ENCODE measurements around the gene PDE6A. TPM values are rescaled to one million over a fixed set of nuclear protein-coding genes. Genes with fewer than 3 reads are reported as not detected.

PDE6A gene
- total and polyA plus RNA-seq, 2 of the 8 experiments (the other 6 are each of a cell fraction or from before 2014, with no cell fraction given), result not detected

DNA sequence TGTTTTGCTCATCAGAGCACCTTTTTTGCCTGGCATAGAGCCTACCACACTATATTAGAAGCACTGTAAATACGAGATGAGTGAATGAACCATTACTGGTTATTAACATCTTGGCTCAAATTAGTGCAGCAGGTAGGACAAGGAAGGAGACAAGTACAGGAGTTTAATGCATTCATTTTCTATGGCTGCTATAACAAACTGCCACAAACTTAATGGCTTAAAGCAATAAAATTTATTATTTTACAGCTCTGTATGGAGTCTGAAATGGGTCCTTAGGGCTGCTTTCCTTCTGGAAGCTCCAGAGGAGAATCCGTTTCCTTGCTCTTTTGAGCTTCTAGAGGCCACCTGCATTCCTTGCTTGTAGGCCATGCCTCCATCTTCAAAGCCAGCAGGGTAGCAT lies 59.1 kb downstream of the PDE6A start:
- no peak overlapping the region for H2BK12ac ChIP-seq (ENCODE audit: low read depth, low read length)
- H4K91ac ChIP-seq (replicated peaks; ENCODE audit: insufficient read length, low read length), result no peak overlapping the region
- no peaks in the 10 kb centered on the region for H3K9me3 ChIP-seq (ENCODE audit: insufficient read depth in 2 of 2, low read depth in 1 of 2, low read length in 1 of 2)
- H3K23ac ChIP-seq (ENCODE audit: insufficient read length), result no peak overlapping the region
- no peak overlapping the region for H2BK15ac ChIP-seq (ENCODE audit: low read length)
- H3K4me1 ChIP-seq (replicated peaks in 1 of 4; ENCODE audit: control insufficient read depth in 3 of 4, insufficient read depth in 4 of 4, low read length in 3 of 4), result no peaks in the 10 kb centered on the region
- no peak overlapping the region for H3K27ac ChIP-seq (ENCODE audit: low read depth, low read length)
- 83% methylated on average over 2 of the region's 2 CpGs; no CpG with 5 or more reads in 1 of the 2 experiments for WGBS, 2 experiments (ENCODE audit: extremely low coverage in 1 of 2, insufficient coverage in 1 of 2, insufficient read length in 1 of 2, insufficient replicate concordance in 2 of 2, low coverage in 1 of 2, low lambda C conversion rate in 2 of 2, missing lambda C conversion rate in 1 of 2)
- FAIRE-seq (no peak), DNase-seq (ENCODE audit: low read depth in 1 of 2, low spot score in 2 of 2) (no peak)
- no peaks in the 10 kb centered on the region for H3K23me2 ChIP-seq (ENCODE audit: low read depth, low read length)
- H2AFZ ChIP-seq (ENCODE audit: low read length), result no peak overlapping the region
- no peak overlapping the region for H3K4ac ChIP-seq (replicated peaks; ENCODE audit: insufficient read length, low read depth, low read length)
- H3K36me3 ChIP-seq (ENCODE audit: control insufficient read depth in 2 of 4, insufficient read depth in 4 of 4, low read length in 3 of 4), result no peaks in the 10 kb centered on the region
- no peak overlapping the region for H3K14ac ChIP-seq (ENCODE audit: insufficient read length)
- no peak overlapping the region for H3K56ac ChIP-seq (replicated peaks; ENCODE audit: insufficient read length, low read depth, low read length)
- no peaks in the 10 kb centered on the region for H3K27me3 ChIP-seq (replicated peaks in 1 of 4; ENCODE audit: control insufficient read depth in 3 of 4, extremely low read depth in 1 of 4, insufficient read depth in 3 of 4, low read length in 3 of 4)
- no peaks in the 10 kb centered on the region for H3K79me1 ChIP-seq (ENCODE audit: low read depth, low read length)
- H4K5ac ChIP-seq (ENCODE audit: insufficient read length, low read depth, low read length), result no peak overlapping the region
- no peak overlapping the region for H2AK5ac ChIP-seq (ENCODE audit: low read depth, low read length)
- H3K4me2 ChIP-seq (ENCODE audit: insufficient read depth in 1 of 2, low read depth in 2 of 2, low read length in 2 of 2), result no peak overlapping the region
- no peaks in the 10 kb centered on the region for H3K79me2 ChIP-seq (ENCODE audit: control insufficient read depth in 1 of 2, insufficient read depth in 2 of 2, low read length in 2 of 2)
- H2BK20ac ChIP-seq (ENCODE audit: low read length), result no peak overlapping the region
- H2BK5ac ChIP-seq (ENCODE audit: low read depth, low read length), result no peak overlapping the region
- no peak overlapping the region for H3K9ac ChIP-seq (replicated peaks in 1 of 4; ENCODE audit: extremely low read depth in 1 of 4, low read depth in 3 of 4, low read length in 3 of 4)
- no peak overlapping the region for H2BK120ac ChIP-seq (replicated peaks; ENCODE audit: low read depth, low read length)
- TF ChIP-seq SP1 (IDR thresholded peaks at IDR 0.05; ENCODE audit: low read depth, low read length) (no peak), GTF2F1 (IDR thresholded peaks at IDR 0.05; ENCODE audit: borderline replicate concordance, low read depth, low read length) (no peak), KDM4A (IDR thresholded peaks at IDR 0.05; ENCODE audit: low read depth, low read length, severe bottlenecking) (no peak), TEAD4 (IDR thresholded peaks at IDR 0.05; ENCODE audit: low read depth, low read length) (no peak), EGR1 (IDR thresholded peaks at IDR 0.05; ENCODE audit: borderline replicate concordance, low read depth, low read length) (no peak), NRF1 (IDR thresholded peaks at IDR 0.05; ENCODE audit: low read depth, low read length) (no peak), EZH2 (IDR thresholded peaks at IDR 0.05; ENCODE audit: low read depth, low read length, severe bottlenecking) (no peak), ZNF274 (IDR thresholded peaks at IDR 0.05; ENCODE audit: borderline replicate concordance, extremely low read depth, low read length) (no peak), TBP (IDR thresholded peaks at IDR 0.05; ENCODE audit: low read depth, low read length) (no peak), CTBP2 (IDR thresholded peaks at IDR 0.05; ENCODE audit: borderline replicate concordance, insufficient read depth, insufficient read length, low read length) (no peak), KDM5A (IDR thresholded peaks at IDR 0.05; ENCODE audit: low read length) (no peak), POLR2AphosphoS5 (IDR thresholded peaks at IDR 0.05; ENCODE audit: low read depth, low read length) (no peak)
- TF ChIP-seq, protein P1, sequence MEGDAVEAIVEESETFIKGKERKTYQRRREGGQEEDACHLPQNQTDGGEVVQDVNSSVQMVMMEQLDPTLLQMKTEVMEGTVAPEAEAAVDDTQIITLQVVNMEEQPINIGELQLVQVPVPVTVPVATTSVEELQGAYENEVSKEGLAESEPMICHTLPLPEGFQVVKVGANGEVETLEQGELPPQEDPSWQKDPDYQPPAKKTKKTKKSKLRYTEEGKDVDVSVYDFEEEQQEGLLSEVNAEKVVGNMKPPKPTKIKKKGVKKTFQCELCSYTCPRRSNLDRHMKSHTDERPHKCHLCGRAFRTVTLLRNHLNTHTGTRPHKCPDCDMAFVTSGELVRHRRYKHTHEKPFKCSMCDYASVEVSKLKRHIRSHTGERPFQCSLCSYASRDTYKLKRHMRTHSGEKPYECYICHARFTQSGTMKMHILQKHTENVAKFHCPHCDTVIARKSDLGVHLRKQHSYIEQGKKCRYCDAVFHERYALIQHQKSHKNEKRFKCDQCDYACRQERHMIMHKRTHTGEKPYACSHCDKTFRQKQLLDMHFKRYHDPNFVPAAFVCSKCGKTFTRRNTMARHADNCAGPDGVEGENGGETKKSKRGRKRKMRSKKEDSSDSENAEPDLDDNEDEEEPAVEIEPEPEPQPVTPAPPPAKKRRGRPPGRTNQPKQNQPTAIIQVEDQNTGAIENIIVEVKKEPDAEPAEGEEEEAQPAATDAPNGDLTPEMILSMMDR (IDR thresholded peaks at IDR 0.05; ENCODE audit: control extremely low read depth in 1 of 3, insufficient read depth in 1 of 3, low read depth in 1 of 3, low read length in 3 of 3), result no peak
- H3K4me3 ChIP-seq (ENCODE audit: extremely low read depth in 1 of 4, insufficient read depth in 2 of 4, low read depth in 3 of 4, low read length in 4 of 4), result no peak overlapping the region
- POLR2A ChIA-PET (ENCODE audit: partially characterized antibody), result no interaction called here
- no peaks in the 10 kb centered on the region for H4K20me1 ChIP-seq (replicated peaks in 1 of 2; ENCODE audit: control insufficient read depth in 1 of 2, insufficient read depth in 2 of 2, low read length in 2 of 2)
- CTCF ChIA-PET (ENCODE audit: partially characterized antibody), result interaction anchor here (0.8 to 1.8 kb wide), 6 partner anchors 16 to 172 kb away, joined by 3 to 5 read pairs (median 4); no protein-coding TSS in a partner anchor
- H4K8ac ChIP-seq (ENCODE audit: extremely low read depth, insufficient read depth, low read length), result no peak overlapping the region
- H3K18ac ChIP-seq (ENCODE audit: extremely low read depth, low read length), result no peak overlapping the region
